Neural progenitor cell (in vitro differentiated cells): ENCODE measurements around the gene FAM78B. TPM values are rescaled to one million over a fixed set of nuclear protein-coding genes. Genes with fewer than 3 reads are reported as not detected.

Source experiments
- DNase-seq: peaks from one replicate; pipeline ENCODE4 v3.0.0-alpha.2; 2016; ENCODE audit warnings: low spot score
- H2AFZ ChIP-seq: fragments of 200-600 bp; sonication (generic); replicated peaks from 2 replicates; pipeline ENCODE4 v1.6.1; 2016; ENCODE audit warnings: antibody characterized with exemption
- H3F3A ChIP-seq: fragments of 200-600 bp; sonication (generic); 2 replicates; pipeline ENCODE4 v1.6.1; 2016; ENCODE audit warnings: antibody characterized with exemption, low read depth
- H3K27ac ChIP-seq: fragments of 200-600 bp; sonication (generic); 2 replicates; pipeline ENCODE4 v1.5.1; 2016; ENCODE audit warnings: mild to moderate bottlenecking
- H3K27me3 ChIP-seq: fragments of 200-600 bp; sonication (generic); 2 replicates; pipeline ENCODE4 v1.6.1; 2016; ENCODE audit warnings: mild to moderate bottlenecking, moderate library complexity
- H3K36me3 ChIP-seq: fragments of 200-600 bp; sonication (generic); 2 replicates; pipeline ENCODE4 v1.5.1; 2016
- H3K4me1 ChIP-seq: fragments of 200-600 bp; sonication (generic); 2 replicates; pipeline ENCODE4 v1.6.1; 2016; ENCODE audit warnings: mixed run types
- H3K4me2 ChIP-seq: fragments of 200-600 bp; sonication (generic); 2 replicates; pipeline ENCODE4 v1.6.1; 2016
- H3K4me3 ChIP-seq: fragments of 200-600 bp; sonication (generic); 2 replicates; pipeline ENCODE4 v1.5.1; 2016
- H3K79me2 ChIP-seq: fragments of 200-600 bp; sonication (generic); 2 replicates; pipeline ENCODE4 v1.6.1; 2016; ENCODE audit warnings: low read depth
- H3K9ac ChIP-seq: fragments of 200-600 bp; sonication (generic); 2 replicates; pipeline ENCODE4 v1.6.1; 2016
- H3K9me3 ChIP-seq: fragments of 200-600 bp; sonication (generic); 2 replicates; pipeline ENCODE4 v1.5.1; 2016; ENCODE audit warnings: low read depth
- H4K20me1 ChIP-seq: fragments of 200-600 bp; sonication (generic); 2 replicates; pipeline ENCODE4 v1.6.1; 2016; ENCODE audit warnings: low read depth
- H3K27ac Mint-ChIP-seq: 3 replicates; pipeline ENCODE4 v1.8.0; 2021; ENCODE audit warnings: mixed read lengths
- H3K27me3 Mint-ChIP-seq: 2 replicates; pipeline ENCODE4 v1.8.0; 2022; ENCODE audit warnings: low read depth, mild to moderate bottlenecking, inconsistent platforms, moderate library complexity, mixed read lengths; ENCODE audit not compliant: insufficient read depth
- H3K36me3 Mint-ChIP-seq: 3 replicates; pipeline ENCODE4 v1.8.0; 2021; ENCODE audit warnings: mixed read lengths
- H3K4me1 Mint-ChIP-seq: 3 replicates; pipeline ENCODE4 v1.8.0; 2021; ENCODE audit warnings: mixed read lengths
- H3K4me3 Mint-ChIP-seq: 3 replicates; pipeline ENCODE4 v1.8.0; 2021; ENCODE audit warnings: mild to moderate bottlenecking, moderate library complexity, mixed read lengths
- H3K9me3 Mint-ChIP-seq: 3 replicates; pipeline ENCODE4 v1.8.0; 2020; ENCODE audit warnings: mixed read lengths
- EZH2 ChIP-seq: fragments of 200-600 bp; sonication (generic); IDR thresholded peaks from 2 replicates; pipeline ENCODE4 v1.6.1; 2017; ENCODE audit warnings: antibody characterized with exemption, mild to moderate bottlenecking, moderate library complexity
- EZH2phosphoT487 ChIP-seq: fragments of 200-600 bp; sonication (generic); IDR thresholded peaks from 2 replicates; pipeline ENCODE4 v1.6.1; 2017; ENCODE audit warnings: antibody characterized with exemption
- total RNA-seq: library from RNA; depleted of rRNA; stranded (reverse); fragments of >200 nt; gene quantifications from 2 replicates; pipeline ENCODE4 v1.2.3, GENCODE V29; 2015; ENCODE audit warnings: low replicate concordance
- TF ChIP-seq, protein P1 (sequence below): fragments of 200-600 bp; sonication (generic); IDR thresholded peaks from 2 replicates; pipeline ENCODE4 v1.5.1; 2017; ENCODE audit warnings: antibody characterized with exemption, mild to moderate bottlenecking

Gene FAM78B
- total RNA-seq, 1 donor from 2014 or later, result not detected

DNA sequence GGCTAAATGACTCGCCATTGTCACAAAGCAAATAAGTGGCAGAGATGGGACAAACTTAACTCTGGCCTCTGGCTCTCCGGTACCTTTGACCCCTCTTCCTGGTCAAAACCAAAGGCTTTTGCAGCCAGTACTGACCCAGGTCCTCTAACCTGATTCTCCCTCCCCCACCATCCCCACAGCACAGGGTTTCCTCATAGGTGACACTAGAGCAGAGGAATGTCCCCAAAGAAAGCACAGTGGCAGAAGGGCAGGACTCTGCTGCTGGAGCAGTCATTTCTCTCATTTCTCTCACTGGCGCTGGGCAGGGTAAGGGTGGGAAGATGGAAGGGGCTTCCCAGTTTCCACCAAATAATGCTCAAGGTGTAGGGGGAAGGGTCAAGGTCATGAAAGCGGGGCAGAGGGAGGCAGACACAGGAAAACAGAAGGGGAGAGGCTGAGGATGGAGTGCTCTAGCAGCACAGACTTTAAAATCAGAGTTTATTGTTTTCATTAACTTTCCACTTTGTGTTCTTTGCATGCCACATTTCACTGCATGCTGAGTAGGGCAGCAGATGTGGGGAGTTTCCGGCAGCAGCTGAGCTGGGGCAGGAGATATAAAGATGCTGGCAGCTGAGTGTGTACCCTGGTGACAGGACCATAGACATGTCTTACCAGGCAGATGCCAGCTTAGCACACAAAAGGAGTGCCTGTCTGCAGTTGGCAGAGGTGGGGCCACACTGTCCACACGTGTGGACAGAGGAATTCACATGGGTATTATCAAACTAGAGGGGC is 80.5 kb downstream of the FAM78B start:
- Histone ChIP-seq H3K4me2 (no peak overlapping the region), H3K9ac (no peak overlapping the region), H3K27me3 (no peaks in the 10 kb centered on the region), H4K20me1 (no peaks in the 10 kb centered on the region), H3K4me3 (no peak overlapping the region), H3F3A (no peaks in the 10 kb centered on the region), H3K4me1 (no peaks in the 10 kb centered on the region), H2AFZ (no peak overlapping the region), H3K27ac (no peak overlapping the region), H3K9me3 (no peaks in the 10 kb centered on the region), H3K36me3 (no peaks in the 10 kb centered on the region), H3K79me2 (no peaks in the 10 kb centered on the region)
- TF ChIP-seq, protein P1, sequence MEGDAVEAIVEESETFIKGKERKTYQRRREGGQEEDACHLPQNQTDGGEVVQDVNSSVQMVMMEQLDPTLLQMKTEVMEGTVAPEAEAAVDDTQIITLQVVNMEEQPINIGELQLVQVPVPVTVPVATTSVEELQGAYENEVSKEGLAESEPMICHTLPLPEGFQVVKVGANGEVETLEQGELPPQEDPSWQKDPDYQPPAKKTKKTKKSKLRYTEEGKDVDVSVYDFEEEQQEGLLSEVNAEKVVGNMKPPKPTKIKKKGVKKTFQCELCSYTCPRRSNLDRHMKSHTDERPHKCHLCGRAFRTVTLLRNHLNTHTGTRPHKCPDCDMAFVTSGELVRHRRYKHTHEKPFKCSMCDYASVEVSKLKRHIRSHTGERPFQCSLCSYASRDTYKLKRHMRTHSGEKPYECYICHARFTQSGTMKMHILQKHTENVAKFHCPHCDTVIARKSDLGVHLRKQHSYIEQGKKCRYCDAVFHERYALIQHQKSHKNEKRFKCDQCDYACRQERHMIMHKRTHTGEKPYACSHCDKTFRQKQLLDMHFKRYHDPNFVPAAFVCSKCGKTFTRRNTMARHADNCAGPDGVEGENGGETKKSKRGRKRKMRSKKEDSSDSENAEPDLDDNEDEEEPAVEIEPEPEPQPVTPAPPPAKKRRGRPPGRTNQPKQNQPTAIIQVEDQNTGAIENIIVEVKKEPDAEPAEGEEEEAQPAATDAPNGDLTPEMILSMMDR, result no peak
- TF ChIP-seq EZH2 (no peak), EZH2phosphoT487 (no peak)
- no peaks in the 10 kb centered on the region for H3K9me3 Mint-ChIP-seq
- no peak overlapping the region for H3K27ac Mint-ChIP-seq
- H3K4me1 Mint-ChIP-seq, result peaks cover 7% of the 10 kb centered on the region
- peaks cover 6% of the 10 kb centered on the region for H3K27me3 Mint-ChIP-seq
- DNase-seq, result no peak
- no peaks in the 10 kb centered on the region for H3K36me3 Mint-ChIP-seq
- H3K4me3 Mint-ChIP-seq, result no peak overlapping the region

DNA sequence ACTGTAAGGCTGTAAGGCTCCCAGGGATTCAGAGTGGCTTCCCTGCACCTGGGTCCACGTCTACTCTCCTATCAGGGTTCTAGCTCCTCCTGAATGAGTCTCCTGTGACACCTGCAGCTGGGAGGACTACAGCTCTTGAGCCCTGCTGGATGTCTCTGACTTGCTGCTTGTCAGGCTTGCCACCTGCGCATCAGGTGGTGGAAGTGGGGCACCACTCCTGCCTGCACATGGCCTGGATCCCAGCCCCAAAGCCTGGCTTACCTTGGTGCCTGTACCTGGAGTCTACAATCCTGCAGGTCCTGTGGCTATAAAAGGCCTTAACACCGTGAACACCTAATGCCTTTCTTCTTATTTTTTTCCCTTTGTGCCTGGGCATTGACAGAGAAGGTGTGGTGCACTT is 82.2 kb downstream of the FAM78B start:
- Histone ChIP-seq H3K79me2 (no peaks in the 10 kb centered on the region), H3K27me3 (no peaks in the 10 kb centered on the region), H3K4me3 (no peak overlapping the region), H4K20me1 (no peaks in the 10 kb centered on the region), H2AFZ (no peak overlapping the region), H3K9ac (no peak overlapping the region), H3K36me3 (no peaks in the 10 kb centered on the region), H3K9me3 (no peaks in the 10 kb centered on the region), H3K4me2 (no peak overlapping the region), H3F3A (no peaks in the 10 kb centered on the region), H3K4me1 (no peaks in the 10 kb centered on the region), H3K27ac (no peak overlapping the region)
- Mint-ChIP-seq H3K27ac (no peak overlapping the region), H3K9me3 (no peaks in the 10 kb centered on the region), H3K4me3 (no peak overlapping the region), H3K36me3 (no peaks in the 10 kb centered on the region), H3K27me3 (peaks cover 3% of the 10 kb centered on the region), H3K4me1 (no peaks in the 10 kb centered on the region)
- TF ChIP-seq EZH2phosphoT487, result no peak
- TF ChIP-seq, protein P1, result no peak
- DNase-seq, result no peak

DNA sequence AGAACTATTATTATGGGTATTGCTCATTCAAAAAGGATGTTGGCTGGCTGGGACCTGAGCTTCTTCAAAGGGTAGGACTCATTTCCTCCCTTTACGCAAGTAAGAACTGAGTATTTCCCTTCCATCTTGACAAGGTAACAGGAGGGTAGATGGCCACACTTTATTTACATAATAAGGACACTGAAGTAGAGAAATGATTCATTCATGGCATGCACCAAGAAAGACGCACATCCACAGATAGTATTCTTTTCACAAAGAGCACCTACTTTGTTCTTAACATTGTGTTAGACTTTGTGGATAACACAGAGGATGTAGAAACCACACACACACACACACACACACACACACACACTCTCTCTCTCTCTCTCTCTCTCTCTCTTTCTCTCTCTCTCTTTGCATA is 82.9 kb downstream of the FAM78B start:
- Histone ChIP-seq H3K27me3 (no peaks in the 10 kb centered on the region), H3F3A (no peaks in the 10 kb centered on the region), H3K9ac (no peak overlapping the region), H3K4me2 (no peak overlapping the region), H3K4me1 (no peaks in the 10 kb centered on the region), H3K36me3 (no peaks in the 10 kb centered on the region), H4K20me1 (no peaks in the 10 kb centered on the region), H3K27ac (no peak overlapping the region), H2AFZ (no peak overlapping the region), H3K4me3 (no peak overlapping the region), H3K9me3 (no peaks in the 10 kb centered on the region), H3K79me2 (no peaks in the 10 kb centered on the region)
- no peaks in the 10 kb centered on the region for H3K9me3 Mint-ChIP-seq
- no peaks in the 10 kb centered on the region for H3K4me1 Mint-ChIP-seq
- H3K27ac Mint-ChIP-seq, result no peak overlapping the region
- no peak for TF ChIP-seq EZH2phosphoT487
- TF ChIP-seq, protein P1, result no peak
- TF ChIP-seq EZH2, result no peak
- no peak for DNase-seq
- H3K4me3 Mint-ChIP-seq, result no peak overlapping the region
- H3K27me3 Mint-ChIP-seq, result peaks cover 3% of the 10 kb centered on the region
- no peaks in the 10 kb centered on the region for H3K36me3 Mint-ChIP-seq
